Stimulated activated CD4-positive, alpha-beta T cell treated with anti-CD3 and anti-CD28 coated beads, Interleukin-1b, Interleukin-23, amount 100 ng/mL, for 4 hours (primary cell): ENCODE data around the gene AGBL4.

Experiments
- DNase-seq, 2 donors: peaks; one replicate each; pipeline ENCODE4 v3.0.0-alpha.2; 2020; ENCODE audit warnings: low read depth in 2 of 2

The AGBL4 gene

GRCh38 chr1:48725341-48726046 is 1298.3 kb downstream of the AGBL4 start:
- no peak for DNase-seq

DNA sequence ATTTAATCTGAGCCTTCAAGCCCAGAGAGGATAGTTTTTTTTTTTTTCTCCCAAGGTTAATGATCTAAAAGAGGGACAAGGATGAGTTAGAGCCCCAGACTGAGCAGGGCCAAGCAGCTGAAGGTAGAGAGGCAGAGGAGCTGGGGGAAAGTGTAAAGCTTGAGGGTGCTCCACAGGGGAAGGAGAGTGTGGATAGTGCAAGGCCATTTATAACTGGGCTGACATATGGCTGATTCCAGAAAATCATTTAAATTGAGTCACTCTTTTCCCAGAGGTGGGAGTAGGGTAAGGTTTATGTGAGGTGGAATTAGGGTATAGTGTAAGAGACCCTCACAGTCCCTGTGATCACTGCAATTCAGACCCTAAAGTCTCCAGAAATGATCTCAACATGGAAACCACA is 1302.8 kb downstream of the AGBL4 start:
- DNase-seq: no peak

DNA sequence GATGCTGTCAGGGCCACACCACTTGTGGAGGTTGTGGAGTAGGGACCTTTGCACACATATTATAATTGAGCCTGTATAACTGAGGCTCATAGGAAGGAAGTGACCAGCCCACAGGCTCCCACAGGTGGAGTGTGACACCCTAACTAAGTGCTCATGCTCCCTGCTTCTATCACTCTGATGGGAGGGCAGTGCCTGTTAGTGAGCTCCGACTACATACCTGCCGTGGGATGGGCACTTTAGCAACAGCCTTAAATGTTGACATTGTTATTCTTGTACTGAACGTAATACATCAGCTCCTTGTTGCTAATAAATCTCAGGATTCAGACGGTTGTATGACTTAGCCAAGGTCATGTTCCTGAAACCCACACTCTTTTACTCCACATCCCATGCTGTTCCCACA is 1305.0 kb downstream of the AGBL4 start:
- no peak for DNase-seq

GRCh38 chr1:48718116-48718630 is 1305.6 kb downstream of the AGBL4 start:
- DNase-seq: no peak

- no peak for DNase-seq
These were observed 1306.7 kb downstream of the AGBL4 start for GRCh38 chr1:48717082-48717481.

- DNase-seq: no peak
These were observed 1307.8 kb downstream of the AGBL4 start for GRCh38 chr1:48715921-48716320.

GRCh38 chr1:48710915-48711314 is 1312.8 kb downstream of the AGBL4 start:
- DNase-seq: no peak

DNA sequence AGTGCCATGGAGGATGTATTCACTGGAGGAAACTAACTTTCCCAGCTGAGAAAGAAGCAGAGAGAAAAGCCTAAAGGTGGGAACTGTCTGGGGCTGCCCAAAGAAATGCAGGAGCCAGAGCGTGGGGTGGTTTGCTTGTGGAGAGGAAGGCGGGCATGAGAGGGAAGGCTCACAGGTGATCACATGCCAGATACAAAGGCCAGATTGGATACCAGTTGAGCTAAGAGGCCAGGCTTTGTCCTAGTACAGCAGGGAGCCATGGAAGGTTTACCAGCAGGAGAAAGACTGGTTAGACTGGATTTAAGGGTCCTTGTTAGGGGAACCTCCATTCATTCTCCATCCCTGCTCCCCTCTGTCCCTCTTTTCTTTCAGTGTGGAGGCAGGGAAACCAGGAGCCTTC is 1313.4 kb downstream of the AGBL4 start:
- DNase-seq: no peak

DNA sequence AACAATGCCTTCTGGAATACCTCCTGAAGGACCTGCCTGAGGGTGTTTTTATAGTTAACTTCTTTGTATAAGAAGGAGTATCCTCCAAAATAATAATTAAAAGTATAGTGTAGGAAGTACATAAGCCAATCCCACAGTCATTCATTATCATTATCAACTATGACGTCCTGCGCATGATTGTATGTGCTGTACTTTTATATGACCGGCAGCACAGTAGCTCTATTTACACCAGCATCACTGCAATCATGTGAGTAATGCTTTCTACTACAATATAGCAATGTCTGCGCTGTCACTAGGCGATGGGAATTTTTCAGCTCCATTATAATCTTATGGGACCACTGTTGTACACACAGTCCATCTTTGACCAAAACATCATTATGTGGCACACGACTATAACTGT is 1319.0 kb downstream of the AGBL4 start:
- no peak for DNase-seq

DNA sequence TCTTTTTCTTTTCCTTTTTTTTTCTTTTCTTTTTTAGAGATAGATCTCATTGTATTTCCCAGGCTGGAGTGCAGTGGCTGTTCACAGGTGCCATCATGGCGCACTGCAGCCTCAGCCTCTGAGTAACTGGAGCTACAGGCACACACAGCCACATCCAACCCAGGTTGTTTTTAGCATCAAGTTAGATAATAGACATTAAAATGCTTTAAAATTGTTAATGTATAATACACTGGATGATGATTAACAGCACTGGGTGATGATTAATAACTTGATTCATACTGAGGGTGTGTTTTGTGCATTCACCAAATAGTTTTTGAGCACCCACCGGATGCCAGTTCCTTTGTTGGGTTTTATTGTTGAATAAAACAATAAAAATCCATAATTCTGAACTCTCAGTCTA is 1322.3 kb downstream of the AGBL4 start:
- no peak for DNase-seq

DNA sequence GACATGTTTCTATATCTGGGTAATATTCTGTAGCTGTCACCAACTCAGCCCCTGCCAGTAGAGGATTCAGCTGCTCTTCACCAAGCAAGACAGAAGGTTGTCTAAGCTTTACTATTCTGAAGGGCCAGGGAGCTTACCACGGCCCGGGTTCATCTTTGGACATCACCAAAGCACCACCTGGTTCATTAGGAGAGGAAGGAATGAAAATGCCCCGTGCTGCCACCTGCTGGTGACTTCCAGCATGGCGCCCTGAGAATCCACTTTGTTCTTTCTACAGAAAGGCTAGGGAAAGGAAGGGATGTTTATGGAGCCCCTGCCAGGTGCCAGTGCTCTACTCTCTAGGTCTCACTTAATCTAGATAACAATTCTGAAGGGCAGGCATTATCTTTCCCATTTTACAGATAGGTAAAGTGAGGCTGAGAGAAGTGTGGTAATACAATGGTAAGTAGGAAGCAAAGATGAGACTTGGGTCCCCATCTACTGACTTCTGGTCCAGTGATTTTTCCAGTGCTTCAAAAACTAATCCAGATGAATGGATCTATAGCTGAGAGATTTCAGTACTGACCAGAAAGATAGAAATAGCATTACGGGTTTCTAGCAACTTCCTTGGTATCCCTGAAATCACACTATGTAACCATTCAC is 1326.6 kb downstream of the AGBL4 start:
- peak; percentile 31 to 49 for DNase-seq

- no peak for DNase-seq
These were observed 1328.6 kb downstream of the AGBL4 start for GRCh38 chr1:48695161-48695560.

DNA sequence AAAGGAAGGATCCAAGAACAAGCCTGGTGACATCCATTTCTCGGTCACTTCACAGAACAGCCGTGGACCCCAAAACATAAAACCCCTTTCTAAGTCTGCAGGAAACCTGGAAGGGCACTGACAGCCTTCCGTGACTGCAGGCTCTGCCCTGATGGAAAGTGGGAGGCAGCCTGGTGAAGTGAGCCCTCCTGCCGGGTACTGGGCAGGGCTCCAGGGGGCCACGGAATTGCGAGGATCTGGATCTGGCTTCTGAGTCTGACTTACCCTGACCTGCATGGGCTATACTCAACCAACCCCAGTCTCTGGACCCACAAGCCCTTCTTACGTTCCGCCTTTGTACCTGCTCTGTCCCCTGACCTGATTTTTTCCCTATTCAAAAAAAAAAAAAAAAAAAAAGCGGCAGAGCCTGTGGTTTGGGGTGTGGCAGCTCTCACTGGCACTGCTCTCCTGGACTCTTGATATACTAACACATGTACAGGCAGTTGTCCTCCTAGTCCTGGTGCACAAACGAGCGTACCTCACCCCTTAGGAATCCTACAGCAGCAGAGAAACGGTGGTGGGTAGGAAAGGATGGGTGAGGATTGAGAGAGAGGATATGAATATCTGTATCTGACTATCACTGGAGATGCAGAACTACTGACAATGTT is 1330.0 kb downstream of the AGBL4 start:
- no peak for DNase-seq

GRCh38 chr1:48693180-48693579 is 1330.6 kb downstream of the AGBL4 start:
- no peak for DNase-seq

GRCh38 chr1:48692235-48692634 is 1331.5 kb downstream of the AGBL4 start:
- no peak for DNase-seq

DNA sequence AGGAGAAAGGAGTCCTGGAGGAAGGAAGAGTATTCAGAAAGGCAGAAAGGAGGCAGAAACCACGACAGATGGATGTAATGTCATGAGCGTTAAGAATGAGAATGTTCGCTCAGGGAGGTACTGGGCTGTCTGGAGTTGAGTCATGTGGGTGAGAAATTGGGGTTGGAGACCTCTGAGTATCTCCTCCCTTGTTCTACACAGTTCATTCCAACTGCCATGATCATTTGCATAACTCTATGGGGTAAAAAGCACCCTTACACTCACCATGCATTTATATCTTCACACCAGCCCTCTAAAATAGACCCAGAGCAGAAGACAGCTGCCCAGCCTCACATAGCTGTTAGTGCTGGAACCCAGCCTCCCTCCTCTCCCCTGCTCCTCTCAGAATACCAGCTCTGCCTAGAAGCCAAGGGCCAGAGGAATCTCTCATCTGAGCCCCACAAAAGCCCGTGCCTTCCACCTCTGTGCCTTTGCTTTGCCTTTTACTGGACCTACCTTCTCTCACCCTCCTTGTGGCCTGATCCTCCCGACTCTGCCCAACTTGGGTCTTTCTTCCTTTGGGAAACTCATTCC is 1332.2 kb downstream of the AGBL4 start:
- DNase-seq: no peak

- DNase-seq: no peak
These were observed 1335.5 kb downstream of the AGBL4 start for GRCh38 chr1:48688102-48688760.

DNA sequence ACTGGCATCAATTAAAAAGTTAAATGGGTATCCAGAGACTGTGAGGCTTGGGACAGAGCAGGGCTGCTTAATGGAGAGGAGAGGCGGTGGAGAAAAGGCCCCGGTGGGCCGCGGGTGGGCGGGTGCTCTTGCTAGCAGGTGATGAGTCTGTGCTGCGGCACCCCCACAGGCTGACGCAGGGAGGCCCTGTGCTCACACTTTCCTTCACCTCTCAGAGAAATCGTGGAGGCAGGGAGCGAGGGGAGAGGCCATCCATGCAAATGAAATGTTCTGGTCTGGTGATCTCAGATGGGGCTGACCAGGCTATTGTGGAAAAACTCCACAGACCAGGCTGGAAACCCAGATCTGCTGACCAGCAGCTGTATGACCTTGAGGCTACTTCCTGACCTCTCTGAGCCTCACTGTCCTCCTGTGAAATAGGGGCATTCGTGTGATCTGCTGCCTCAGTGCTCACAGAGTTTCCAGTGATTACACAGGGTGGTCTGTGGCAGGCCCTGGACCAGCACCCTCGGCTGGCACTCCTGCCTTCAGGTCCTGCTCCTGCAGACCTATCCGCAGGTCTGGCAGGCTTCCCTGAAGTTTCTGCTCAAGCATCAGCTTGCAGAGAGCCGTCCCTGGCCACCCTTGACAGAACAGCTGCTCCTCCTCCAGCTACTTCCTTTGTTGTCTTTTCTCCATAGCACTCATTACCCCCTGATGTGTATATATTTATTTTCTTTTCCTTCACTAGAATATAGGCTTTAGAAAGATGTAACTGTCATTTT is 1336.3 kb downstream of the AGBL4 start:
- no peak for DNase-seq

DNA sequence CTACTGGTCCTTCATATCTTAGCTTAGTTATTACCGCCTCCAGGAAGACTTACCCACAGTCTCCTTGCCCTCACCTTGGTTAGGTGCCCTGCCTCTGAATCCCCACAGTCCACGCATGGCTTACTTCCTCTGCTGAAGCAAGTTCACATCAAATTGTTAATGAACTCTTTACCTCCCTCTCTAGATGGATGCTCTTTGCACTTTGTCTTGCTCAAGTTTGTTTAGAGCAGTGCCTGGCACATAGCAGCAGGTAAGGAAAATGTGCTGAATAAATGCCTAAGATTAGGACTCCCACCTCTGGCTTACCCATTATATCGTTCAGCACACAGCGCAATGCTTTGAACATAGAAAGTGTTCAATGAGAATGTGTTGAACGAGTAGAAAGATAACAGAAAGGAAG is 1337.6 kb downstream of the AGBL4 start:
- DNase-seq: no peak

DNA sequence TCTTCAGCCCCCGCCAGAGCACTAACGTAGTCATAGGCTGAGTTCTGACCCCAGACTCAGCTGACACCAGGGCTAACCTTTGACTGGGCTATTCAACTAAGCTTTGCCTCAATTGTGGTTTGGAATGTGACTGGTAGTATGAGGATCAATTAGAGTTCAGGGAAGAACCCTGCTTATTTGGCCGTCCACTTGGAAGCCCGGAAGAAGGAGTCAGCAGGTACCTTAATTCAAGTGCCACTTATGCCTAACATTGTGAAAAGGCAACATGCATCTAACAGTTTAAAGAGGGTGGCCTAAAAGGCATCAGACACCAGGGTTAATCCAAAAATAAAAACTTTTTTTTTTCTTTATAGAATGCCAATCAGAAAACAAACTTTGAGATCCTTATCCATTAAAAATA is 1339.4 kb downstream of the AGBL4 start:
- no peak for DNase-seq

DNA sequence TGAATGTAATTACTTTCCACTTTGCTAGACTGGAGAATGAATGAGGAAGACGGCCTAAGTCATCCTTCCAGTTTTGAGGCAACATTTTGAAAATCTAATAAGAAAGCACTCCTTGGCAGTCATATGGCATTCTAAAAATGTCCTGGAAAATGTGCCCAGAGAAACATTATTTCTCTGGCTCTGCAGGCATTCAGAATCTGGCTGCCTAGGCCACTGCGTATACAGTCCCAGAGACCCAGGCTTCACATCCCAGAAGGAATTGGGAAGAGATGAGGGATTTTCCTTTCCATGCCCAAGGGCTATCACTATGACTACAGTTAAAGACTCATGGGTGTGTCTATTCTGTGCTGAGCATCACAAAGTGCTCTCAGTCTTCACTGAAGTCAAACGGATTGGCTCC is 1339.9 kb downstream of the AGBL4 start:
- DNase-seq: no peak
